HEK293T (cell line): ENCODE measurements around the gene TBC1D30.

Source experiments
- FOXA1 ChIP-seq: fragments of 450-650 bp; IDR thresholded peaks from 2 replicates; pipeline ENCODE4 v1.6.1; 2016; ENCODE audit warnings: mild to moderate bottlenecking
- FOXM1 ChIP-seq: fragments of 450-650 bp; IDR thresholded peaks from 2 replicates; pipeline ENCODE4 v1.6.1; 2017; ENCODE audit warnings: mild to moderate bottlenecking, borderline replicate concordance
- PKNOX1 ChIP-seq: fragments of 450-650 bp; IDR thresholded peaks from 2 replicates; pipeline ENCODE4 v1.6.1; 2016
- SP1 ChIP-seq: fragments of 450-650 bp; IDR thresholded peaks from 2 replicates; pipeline ENCODE4 v1.6.1; 2017
- SUZ12 ChIP-seq: fragments of 450-650 bp; IDR thresholded peaks from 2 replicates; pipeline ENCODE4 v1.6.1; 2016; ENCODE audit warnings: mild to moderate bottlenecking

GRCh38 chr12:64915242-64915641 is 90.8 kb downstream of the TBC1D30 start:
- TF ChIP-seq SP1 (no peak), SUZ12 (no peak), FOXA1 (no peak), PKNOX1 (no peak), FOXM1 (no peak)
